Measurements from ENCODE around the gene AP1M1. TPM values are rescaled to one million over a fixed set of nuclear protein-coding genes. Genes with fewer than 3 reads are reported as not detected.

The AP1M1 gene
- total and polyA plus RNA-seq, 11 donors, result 26.2 to 93.4 (median 47.8) TPM

DNA sequence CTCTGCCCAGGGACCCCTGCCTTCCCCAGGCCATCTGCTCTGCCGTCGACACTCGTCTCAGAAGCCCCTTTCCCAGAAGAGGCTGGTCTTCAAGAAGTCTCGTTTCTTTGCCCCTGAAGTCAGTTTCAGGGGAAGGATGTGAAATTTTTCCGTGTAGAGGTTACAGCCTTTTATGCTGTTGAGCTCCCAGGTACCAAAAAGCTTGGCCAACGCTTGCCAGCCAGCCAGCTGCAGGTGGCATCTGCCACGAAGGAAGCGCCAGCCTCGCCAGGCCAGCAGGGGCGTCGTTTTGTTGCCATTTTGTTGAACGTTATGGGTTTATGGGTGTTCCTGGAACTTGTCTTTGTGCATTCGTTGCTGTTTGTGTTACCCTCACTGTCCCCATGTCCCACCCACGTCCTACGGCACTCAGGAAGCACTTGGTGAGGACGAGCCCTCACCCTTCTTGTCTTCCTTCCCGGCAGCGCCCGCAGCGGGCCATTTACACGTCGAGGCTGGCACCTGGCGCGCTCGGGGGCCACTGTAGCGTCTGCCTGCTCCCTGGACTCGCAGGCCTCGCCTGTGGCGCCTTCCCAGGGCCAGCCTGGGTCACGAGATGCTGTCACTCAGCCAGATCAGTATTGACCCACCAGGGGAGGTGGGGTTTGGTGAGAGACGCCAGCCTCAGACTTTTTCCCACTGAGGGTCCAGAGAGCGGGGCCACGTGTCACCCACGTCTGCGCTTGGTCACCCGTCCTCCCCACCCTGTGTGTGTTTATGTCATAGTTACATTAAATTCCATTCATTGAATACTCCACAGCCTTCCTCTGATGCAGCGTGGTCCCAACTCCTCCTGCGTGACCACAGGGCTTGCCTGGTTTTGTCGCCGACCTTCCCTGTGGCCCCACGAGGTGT lies 37.1 kb downstream of the AP1M1 start:
- H3K36me3 ChIP-seq, result peaks cover 0 to 65% (median 59%) of the 10 kb centered on the region in 9 donors

DNA sequence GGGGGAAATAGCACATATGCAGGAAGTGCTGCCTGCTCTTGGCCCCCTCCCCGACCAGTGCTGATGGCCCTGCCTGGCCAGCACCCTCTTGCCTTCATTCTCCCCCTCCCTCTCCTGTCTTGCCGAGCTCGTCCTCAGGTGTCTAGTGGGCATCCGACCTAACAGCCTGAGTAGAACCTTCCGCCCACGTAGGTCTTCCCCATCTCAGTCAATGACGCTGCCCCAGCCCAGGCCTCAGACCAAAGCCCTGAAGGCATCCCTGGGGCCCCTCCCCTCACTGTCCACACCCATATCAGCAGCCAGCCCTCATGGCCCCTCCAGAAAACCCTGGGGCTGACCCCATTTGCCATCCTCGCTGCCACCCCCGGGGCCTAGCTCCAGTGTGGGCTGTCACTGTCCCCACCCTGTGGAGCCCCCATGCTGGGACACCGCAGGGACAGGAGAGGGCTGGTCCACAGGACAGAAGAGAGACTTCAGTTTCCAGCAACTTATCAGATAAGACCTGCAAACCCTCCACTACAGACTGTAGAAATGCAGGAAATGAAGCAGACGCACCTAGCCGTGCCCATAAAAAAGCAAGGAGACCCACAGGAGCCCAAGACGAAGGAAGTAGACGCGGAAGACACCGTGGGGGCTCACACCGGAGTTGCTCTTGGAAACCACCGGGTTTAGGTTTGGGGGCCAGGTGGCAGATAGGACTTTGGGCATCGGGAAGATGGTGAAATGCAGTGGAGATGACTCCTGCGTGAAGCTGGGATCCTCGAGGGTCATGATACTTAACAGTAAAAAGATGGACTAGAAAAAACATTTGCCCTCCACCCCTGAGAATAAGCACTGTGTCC lies 38.3 kb downstream of the AP1M1 start:
- Histone ChIP-seq H3K9me3 (no peaks in the 10 kb centered on the region), H3K27me3 (no peaks in the 10 kb centered on the region), H3K4me1 (peaks cover 0 to 23% (median 0%) of the 10 kb centered on the region in 12 donors), H3K36me3 (peaks cover 0 to 54% (median 48%) of the 10 kb centered on the region in 9 donors), H3K27ac (peak overlapping the region in 1 of 12 donors; percentile 37), H3K4me3 (no peak overlapping the region)
- 87 to 91% (median 88%) methylated on average over 19 to 21 of the region's 21 CpGs for WGBS, 4 donors
- peak in 1 of 5 donors; percentile 21 for DNase-seq
- TF ChIP-seq, protein P1, sequence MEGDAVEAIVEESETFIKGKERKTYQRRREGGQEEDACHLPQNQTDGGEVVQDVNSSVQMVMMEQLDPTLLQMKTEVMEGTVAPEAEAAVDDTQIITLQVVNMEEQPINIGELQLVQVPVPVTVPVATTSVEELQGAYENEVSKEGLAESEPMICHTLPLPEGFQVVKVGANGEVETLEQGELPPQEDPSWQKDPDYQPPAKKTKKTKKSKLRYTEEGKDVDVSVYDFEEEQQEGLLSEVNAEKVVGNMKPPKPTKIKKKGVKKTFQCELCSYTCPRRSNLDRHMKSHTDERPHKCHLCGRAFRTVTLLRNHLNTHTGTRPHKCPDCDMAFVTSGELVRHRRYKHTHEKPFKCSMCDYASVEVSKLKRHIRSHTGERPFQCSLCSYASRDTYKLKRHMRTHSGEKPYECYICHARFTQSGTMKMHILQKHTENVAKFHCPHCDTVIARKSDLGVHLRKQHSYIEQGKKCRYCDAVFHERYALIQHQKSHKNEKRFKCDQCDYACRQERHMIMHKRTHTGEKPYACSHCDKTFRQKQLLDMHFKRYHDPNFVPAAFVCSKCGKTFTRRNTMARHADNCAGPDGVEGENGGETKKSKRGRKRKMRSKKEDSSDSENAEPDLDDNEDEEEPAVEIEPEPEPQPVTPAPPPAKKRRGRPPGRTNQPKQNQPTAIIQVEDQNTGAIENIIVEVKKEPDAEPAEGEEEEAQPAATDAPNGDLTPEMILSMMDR (IDR thresholded peaks at IDR 0.05), result no peak
- TF ChIP-seq POLR2A (IDR thresholded peaks at IDR 0.05), result no peak
- ATAC-seq, result no peak
- intact Hi-C loops (cut with DNase I), result loop anchor here in 1 of 10 donors (5.0 kb wide), 1 partner anchor 136 kb away; no protein-coding TSS in a partner anchor

More for the DNA sequence above, 37.1 kb downstream of the AP1M1 start:
- Histone ChIP-seq H3K4me3 (no peak overlapping the region), H3K27me3 (no peaks in the 10 kb centered on the region), H3K27ac (no peak overlapping the region), H3K4me1 (peaks cover 0 to 23% (median 0%) of the 10 kb centered on the region in 12 donors), H3K9me3 (no peaks in the 10 kb centered on the region)
- peak in 1 of 4 donors; percentile 8 for ATAC-seq
- intact Hi-C loops (cut with DNase I), result loop anchor here in 1 of 10 donors (5.0 kb wide), 1 partner anchor 138 kb away; no protein-coding TSS in a partner anchor
- WGBS, 4 donors, result 91 to 92% (median 91%) methylated on average over 41 of the region's 41 CpGs
- peak in 1 of 5 donors; percentile 21 for DNase-seq
- TF ChIP-seq POLR2A (IDR thresholded peaks at IDR 0.05), result no peak
- TF ChIP-seq, protein P1 (IDR thresholded peaks at IDR 0.05), result no peak

DNA sequence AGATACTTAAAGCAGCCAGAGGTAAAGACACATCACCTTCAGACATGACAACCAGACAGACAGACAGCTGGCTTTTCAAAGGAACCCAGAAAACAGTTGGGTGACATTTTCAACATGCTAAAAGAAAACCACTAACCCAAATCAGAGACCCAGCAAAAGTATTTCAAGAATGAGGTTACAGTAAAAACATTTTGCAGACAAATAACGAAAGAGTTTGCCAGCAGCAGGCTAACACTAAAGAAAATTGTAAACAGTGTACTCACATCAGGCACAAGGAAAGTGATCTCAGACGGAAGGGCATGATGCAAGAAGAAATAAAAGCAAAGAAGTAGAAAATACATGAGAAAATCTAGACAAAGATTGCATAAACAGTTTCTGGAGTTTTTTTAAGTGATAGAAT lies 46.4 kb downstream of the AP1M1 start:
- TF ChIP-seq, protein P1 (IDR thresholded peaks at IDR 0.05), result no peak
- no peak for TF ChIP-seq POLR2A (IDR thresholded peaks at IDR 0.05)
- peaks cover 0 to 13% (median 2%) of the 10 kb centered on the region in 12 donors for H3K4me1 ChIP-seq
- no peaks in the 10 kb centered on the region for H3K9me3 ChIP-seq
- H3K36me3 ChIP-seq, result no peaks in the 10 kb centered on the region
- H3K27ac ChIP-seq, result no peak overlapping the region
- WGBS, 4 donors, result 65 to 70% (median 67%) methylated on average over 2 of the region's 2 CpGs
- H3K4me3 ChIP-seq, result no peak overlapping the region
- no peaks in the 10 kb centered on the region for H3K27me3 ChIP-seq
- intact Hi-C loops (cut with DNase I), result loop anchor here in 1 of 10 donors (10.0 kb wide), 1 partner anchor 171 kb away; no protein-coding TSS in a partner anchor
- DNase-seq (no peak), ATAC-seq (no peak)

All from heart left ventricle (tissue), 16 donors.